ENCODE measurements around the gene LRRC27. TPM values are rescaled to one million over a fixed set of nuclear protein-coding genes. Genes with fewer than 3 reads are reported as not detected.

Gene LRRC27
- total RNA-seq, 4 donors from 2014 or later, result 5.9 to 69.5 (median 8.3) TPM; not detected in 1

GRCh38 chr10:132355297-132355696 is 23.3 kb downstream of the LRRC27 start:
- H3K9me3 ChIP-seq, result no peaks in the 10 kb centered on the region
- DNase-seq, result no peak
- TF ChIP-seq POLR2A (IDR thresholded peaks at IDR 0.05) (no peak), EP300 (IDR thresholded peaks at IDR 0.05; ENCODE audit: low read depth) (no peak), CTCF (IDR thresholded peaks at IDR 0.05) (no peak), POLR2AphosphoS5 (IDR thresholded peaks at IDR 0.05) (no peak)
- intact Hi-C loops (cut with DNase I; ENCODE audit: low total_unique reads), result no loop called here
- no peaks in the 10 kb centered on the region for H3K4me1 ChIP-seq
- H3K27me3 ChIP-seq, result no peaks in the 10 kb centered on the region
- WGBS, 2 donors (ENCODE audit: low coverage in 1 of 2), result 94% methylated on average over 13 of the region's 17 CpGs; no CpG with 5 or more reads in 1 of the 2 donors
- in situ Hi-C loops (cut with MboI; ENCODE audit: low pct_ligation_motif_present in 1 of 4, low pct_unique_long_range_greater_than_20kb in 1 of 4, low sequenced_read_pairs in 3 of 4), result no loop called here
- H3K4me3 ChIP-seq, result no peak overlapping the region
- no peak overlapping the region for H3K27ac ChIP-seq
- no peaks in the 10 kb centered on the region for H3K36me3 ChIP-seq

- Histone ChIP-seq H3K36me3 (no peaks in the 10 kb centered on the region), H3K9me3 (no peaks in the 10 kb centered on the region), H3K27ac (no peak overlapping the region), H3K4me3 (no peak overlapping the region), H3K4me1 (no peaks in the 10 kb centered on the region), H3K27me3 (no peaks in the 10 kb centered on the region)
- intact Hi-C loops (cut with DNase I; ENCODE audit: low total_unique reads), result no loop called here
- no peak for DNase-seq
- WGBS, 2 donors (ENCODE audit: low coverage in 1 of 2), result 91 to 100% methylated on average over 1 to 13 of the region's 13 CpGs
- TF ChIP-seq POLR2AphosphoS5 (IDR thresholded peaks at IDR 0.05) (no peak), EP300 (IDR thresholded peaks at IDR 0.05; ENCODE audit: low read depth) (no peak), CTCF (IDR thresholded peaks at IDR 0.05) (no peak), POLR2A (IDR thresholded peaks at IDR 0.05) (no peak)
- in situ Hi-C loops (cut with MboI; ENCODE audit: low pct_ligation_motif_present in 1 of 4, low pct_unique_long_range_greater_than_20kb in 1 of 4, low sequenced_read_pairs in 3 of 4), result no loop called here
Measured at GRCh38 chr10:132355754-132356153, 23.8 kb downstream of the LRRC27 start.

GRCh38 chr10:132356621-132357195 is 24.7 kb downstream of the LRRC27 start:
- 93% methylated on average over 11 of the region's 12 CpGs; no CpG with 5 or more reads in 1 of the 2 donors for WGBS, 2 donors (ENCODE audit: low coverage in 1 of 2)
- intact Hi-C loops (cut with DNase I; ENCODE audit: low total_unique reads) (no loop called here), in situ Hi-C loops (cut with MboI; ENCODE audit: low pct_ligation_motif_present in 1 of 4, low pct_unique_long_range_greater_than_20kb in 1 of 4, low sequenced_read_pairs in 3 of 4) (no loop called here)
- no peak overlapping the region for H3K27ac ChIP-seq
- DNase-seq, result no peak
- H3K4me3 ChIP-seq, result no peak overlapping the region
- TF ChIP-seq POLR2A (IDR thresholded peaks at IDR 0.05) (no peak), POLR2AphosphoS5 (IDR thresholded peaks at IDR 0.05) (no peak), CTCF (IDR thresholded peaks at IDR 0.05) (no peak), EP300 (IDR thresholded peaks at IDR 0.05; ENCODE audit: low read depth) (no peak)
- H3K36me3 ChIP-seq, result no peaks in the 10 kb centered on the region
- H3K9me3 ChIP-seq, result no peaks in the 10 kb centered on the region
- no peaks in the 10 kb centered on the region for H3K27me3 ChIP-seq
- H3K4me1 ChIP-seq, result no peaks in the 10 kb centered on the region

- H3K4me1 ChIP-seq, result no peaks in the 10 kb centered on the region
- DNase-seq, result no peak
- TF ChIP-seq POLR2AphosphoS5 (IDR thresholded peaks at IDR 0.05), result no peak
- TF ChIP-seq EP300 (IDR thresholded peaks at IDR 0.05; ENCODE audit: low read depth), result no peak
- TF ChIP-seq POLR2A (IDR thresholded peaks at IDR 0.05), result no peak
- no peak for TF ChIP-seq CTCF (IDR thresholded peaks at IDR 0.05)
- no peaks in the 10 kb centered on the region for H3K9me3 ChIP-seq
- in situ Hi-C loops (cut with MboI; ENCODE audit: low pct_ligation_motif_present in 1 of 4, low pct_unique_long_range_greater_than_20kb in 1 of 4, low sequenced_read_pairs in 3 of 4), result no loop called here
- no peak overlapping the region for H3K4me3 ChIP-seq
- WGBS, 2 donors (ENCODE audit: low coverage in 1 of 2), result 93 to 100% methylated on average over 1 to 15 of the region's 15 CpGs
- no peaks in the 10 kb centered on the region for H3K27me3 ChIP-seq
- H3K27ac ChIP-seq, result no peak overlapping the region
- intact Hi-C loops (cut with DNase I; ENCODE audit: low total_unique reads), result no loop called here
- H3K36me3 ChIP-seq, result no peaks in the 10 kb centered on the region
Measured at GRCh38 chr10:132357286-132358058, 25.5 kb downstream of the LRRC27 start.

Measured in transverse colon (tissue), 4 donors.